Upper lobe of left lung (tissue), 4 donors: ENCODE data around the gene TTC21B.

ENCODE experiments used
- CTCF ChIP-seq, 6 experiments: fragments of 450-650 bp in 4 of 6; fragments of 200-600 bp in 2 of 6; sonication (generic) in 2 of 6; IDR thresholded peaks; one replicate each; pipeline ENCODE4 v1.5.1; 2016 to 2019; ENCODE audit warnings: antibody characterized with exemption in 6 of 6
- POLR2A ChIP-seq, 4 donors: fragments of 450-650 bp; IDR thresholded peaks; one replicate each; pipeline ENCODE4 v1.5.1; 2016 to 2017; ENCODE audit warnings: antibody characterized with exemption in 4 of 4, mild to moderate bottlenecking in 2 of 4

- no peak for TF ChIP-seq POLR2A (IDR thresholded peaks at IDR 0.05)
- TF ChIP-seq CTCF (IDR thresholded peaks at IDR 0.05) = no peak
Measured at GRCh38 chr2:165868211-165868610, 85.4 kb downstream of the TTC21B start.
